Measurements from ENCODE around the gene SNRPD3.
"Not testable (repeated sequence)": the region's sequence is repeated elsewhere in the genome, so short reads cannot be mapped to it uniquely, and the experiment has no call there.

SNRPD3 gene

GRCh38 chr22:24603770-24604629 lies 48.2 kb downstream of the SNRPD3 start:
- DNase-seq (ENCODE audit: low read depth); H3K4me3 ChIP-seq (ENCODE audit: control insufficient read depth, low read depth, low read length): not testable (repeated sequence)

- DNase-seq (ENCODE audit: low read depth); H3K4me3 ChIP-seq (ENCODE audit: control insufficient read depth, low read depth, low read length): not testable (repeated sequence)
Measured at GRCh38 chr22:24606340-24606739, 50.5 kb downstream of the SNRPD3 start.

GRCh38 chr22:24607429-24607983 lies 51.7 kb downstream of the SNRPD3 start:
- DNase-seq (ENCODE audit: low read depth): peak; percentile 9
- H3K4me3 ChIP-seq (ENCODE audit: control insufficient read depth, low read depth, low read length): not testable (repeated sequence)

GRCh38 chr22:24608327-24608726 lies 52.5 kb downstream of the SNRPD3 start:
- DNase-seq (ENCODE audit: low read depth); H3K4me3 ChIP-seq (ENCODE audit: control insufficient read depth, low read depth, low read length): not testable (repeated sequence)

GRCh38 chr22:24609888-24610287 lies 54.1 kb downstream of the SNRPD3 start:
- DNase-seq (ENCODE audit: low read depth); H3K4me3 ChIP-seq (ENCODE audit: control insufficient read depth, low read depth, low read length): not testable (repeated sequence)

- not testable (repeated sequence) for DNase-seq (ENCODE audit: low read depth); H3K4me3 ChIP-seq (ENCODE audit: control insufficient read depth, low read depth, low read length)
Measured at GRCh38 chr22:24614794-24615193, 59.0 kb downstream of the SNRPD3 start.

GRCh38 chr22:24621244-24621643 lies 65.4 kb downstream of the SNRPD3 start:
- not testable (repeated sequence) for H3K4me3 ChIP-seq (ENCODE audit: control insufficient read depth, low read depth, low read length); DNase-seq (ENCODE audit: low read depth)

GRCh38 chr22:24622596-24622995 lies 66.8 kb downstream of the SNRPD3 start:
- DNase-seq (ENCODE audit: low read depth); H3K4me3 ChIP-seq (ENCODE audit: control insufficient read depth, low read depth, low read length): not testable (repeated sequence)

Measured in fibroblast of mammary gland (primary cell).